Measurements from ENCODE around the gene PLXNA4. TPM values are rescaled to one million over a fixed set of nuclear protein-coding genes. Genes with fewer than 3 reads are reported as not detected.

PLXNA4 gene
- total RNA-seq, 2 donors from 2014 or later = 0.41 to 2.8 TPM

DNA sequence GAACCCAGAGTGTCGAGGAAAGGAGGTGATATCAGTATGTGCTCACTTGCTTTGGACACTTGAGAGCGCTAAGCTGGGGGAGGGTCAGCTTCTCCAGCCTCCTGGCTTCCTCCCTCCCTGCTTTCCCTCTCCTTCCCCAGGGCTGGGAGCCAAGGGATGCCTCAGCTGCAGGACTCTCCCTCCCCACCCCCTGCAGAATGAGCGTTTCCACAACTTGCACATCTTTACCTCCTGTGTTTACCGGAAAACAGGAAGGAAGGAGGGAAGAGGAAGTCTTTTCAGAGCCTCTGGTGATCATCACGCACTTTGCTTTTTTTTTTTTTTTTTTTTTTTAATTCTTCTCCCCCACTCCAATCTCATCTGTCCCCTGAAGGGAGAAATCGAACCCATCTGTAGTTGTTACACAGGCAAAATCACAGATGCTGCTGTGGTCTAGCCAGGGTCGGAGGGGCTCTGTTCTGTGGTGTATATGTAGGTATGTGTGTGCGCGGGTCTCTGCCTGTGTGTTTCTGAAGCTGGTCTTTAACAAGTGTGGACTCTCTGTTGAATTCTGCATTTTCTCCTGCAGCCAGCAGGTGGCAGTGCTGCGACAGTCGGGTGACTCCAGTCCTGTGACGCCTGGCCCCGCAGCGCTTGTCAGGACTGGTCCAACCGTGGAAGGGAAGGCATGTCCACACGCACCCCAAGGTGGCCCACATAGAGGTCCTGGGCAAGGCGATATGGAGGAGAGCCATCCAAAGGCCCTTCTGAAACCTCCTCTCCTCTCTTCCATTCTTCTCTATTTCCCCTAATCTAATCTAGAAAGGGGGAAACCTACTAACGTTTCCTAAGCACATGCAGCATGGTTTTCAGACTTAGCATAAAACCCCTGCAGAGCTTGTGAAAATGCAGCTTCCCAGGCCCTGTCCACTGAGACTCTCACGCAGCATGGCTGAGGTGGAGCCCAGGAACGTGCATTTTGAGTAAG is 257.6 kb downstream of the PLXNA4 start:
- WGBS = 10% methylated on average over 20 of the region's 20 CpGs
- peak; percentile 82 for DNase-seq (ENCODE audit: low spot score)
- no peaks in the 10 kb centered on the region for H3K36me3 ChIP-seq
- TF ChIP-seq, protein P1, sequence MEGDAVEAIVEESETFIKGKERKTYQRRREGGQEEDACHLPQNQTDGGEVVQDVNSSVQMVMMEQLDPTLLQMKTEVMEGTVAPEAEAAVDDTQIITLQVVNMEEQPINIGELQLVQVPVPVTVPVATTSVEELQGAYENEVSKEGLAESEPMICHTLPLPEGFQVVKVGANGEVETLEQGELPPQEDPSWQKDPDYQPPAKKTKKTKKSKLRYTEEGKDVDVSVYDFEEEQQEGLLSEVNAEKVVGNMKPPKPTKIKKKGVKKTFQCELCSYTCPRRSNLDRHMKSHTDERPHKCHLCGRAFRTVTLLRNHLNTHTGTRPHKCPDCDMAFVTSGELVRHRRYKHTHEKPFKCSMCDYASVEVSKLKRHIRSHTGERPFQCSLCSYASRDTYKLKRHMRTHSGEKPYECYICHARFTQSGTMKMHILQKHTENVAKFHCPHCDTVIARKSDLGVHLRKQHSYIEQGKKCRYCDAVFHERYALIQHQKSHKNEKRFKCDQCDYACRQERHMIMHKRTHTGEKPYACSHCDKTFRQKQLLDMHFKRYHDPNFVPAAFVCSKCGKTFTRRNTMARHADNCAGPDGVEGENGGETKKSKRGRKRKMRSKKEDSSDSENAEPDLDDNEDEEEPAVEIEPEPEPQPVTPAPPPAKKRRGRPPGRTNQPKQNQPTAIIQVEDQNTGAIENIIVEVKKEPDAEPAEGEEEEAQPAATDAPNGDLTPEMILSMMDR (IDR thresholded peaks at IDR 0.05) = peak; percentile 88 to 90 (median 90)
- no peak for TF ChIP-seq POLR2A (IDR thresholded peaks at IDR 0.05)
- no peak for TF ChIP-seq POLR2AphosphoS5 (IDR thresholded peaks at IDR 0.05)
- no peaks in the 10 kb centered on the region for H3K27me3 ChIP-seq (replicated peaks; ENCODE audit: insufficient read depth)
- no peak overlapping the region for H3K27ac ChIP-seq
- peaks cover 3% of the 10 kb centered on the region for H3K4me1 ChIP-seq (replicated peaks)
- no peaks in the 10 kb centered on the region for H3K9me3 ChIP-seq
- no peak overlapping the region for H3K4me3 ChIP-seq
- intact Hi-C loops (cut with DNase I) = loop anchor here (1.0 to 10.0 kb wide), 3 partner anchors 104 to 1116 kb away; no protein-coding TSS in a partner anchor

DNA sequence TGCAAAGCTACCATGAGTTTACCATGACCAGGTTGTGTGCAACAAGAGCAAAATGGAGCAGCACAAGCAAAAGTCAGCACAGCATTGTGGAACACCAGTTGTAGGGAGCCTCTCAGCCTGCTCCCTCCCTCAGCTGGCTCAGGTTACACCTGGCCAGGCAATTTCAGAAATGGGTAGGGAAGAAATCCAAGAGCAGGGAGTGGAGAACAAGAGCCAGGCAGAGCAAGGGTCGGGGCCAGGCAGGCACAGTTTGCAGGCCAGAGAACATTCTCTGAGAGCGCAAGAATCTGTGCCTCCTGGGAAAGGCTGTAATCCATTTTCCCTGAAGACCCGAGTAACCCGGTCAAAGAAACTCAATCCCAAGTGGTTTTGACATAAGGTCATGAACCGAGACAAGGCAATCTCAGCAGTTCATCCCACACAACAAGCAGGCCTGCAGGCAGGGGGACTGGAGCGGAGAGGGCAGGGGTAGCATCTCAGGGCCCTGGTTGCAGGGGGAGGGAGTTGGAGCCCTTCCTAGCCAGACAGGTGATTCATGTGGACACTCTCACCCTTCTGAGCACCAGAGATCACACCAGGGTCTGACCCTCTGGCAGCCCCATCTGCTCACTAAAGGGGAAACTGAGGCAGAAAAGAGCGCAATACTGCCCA is 258.4 kb downstream of the PLXNA4 start:
- no peak for TF ChIP-seq POLR2AphosphoS5 (IDR thresholded peaks at IDR 0.05)
- TF ChIP-seq, protein P1 (IDR thresholded peaks at IDR 0.05) = no peak
- no peak for TF ChIP-seq POLR2A (IDR thresholded peaks at IDR 0.05)
- H3K27me3 ChIP-seq (replicated peaks; ENCODE audit: insufficient read depth) = no peaks in the 10 kb centered on the region
- no peak overlapping the region for H3K4me3 ChIP-seq
- H3K27ac ChIP-seq = no peak overlapping the region
- peaks cover 3% of the 10 kb centered on the region for H3K4me1 ChIP-seq (replicated peaks)
- no peaks in the 10 kb centered on the region for H3K36me3 ChIP-seq
- no peak for DNase-seq (ENCODE audit: low spot score)
- intact Hi-C loops (cut with DNase I) = loop anchor here (5.0 to 10.0 kb wide), 2 partner anchors 104 to 1117 kb away; no protein-coding TSS in a partner anchor
- no peaks in the 10 kb centered on the region for H3K9me3 ChIP-seq
- 70% methylated on average over 7 of the region's 7 CpGs for WGBS

DNA sequence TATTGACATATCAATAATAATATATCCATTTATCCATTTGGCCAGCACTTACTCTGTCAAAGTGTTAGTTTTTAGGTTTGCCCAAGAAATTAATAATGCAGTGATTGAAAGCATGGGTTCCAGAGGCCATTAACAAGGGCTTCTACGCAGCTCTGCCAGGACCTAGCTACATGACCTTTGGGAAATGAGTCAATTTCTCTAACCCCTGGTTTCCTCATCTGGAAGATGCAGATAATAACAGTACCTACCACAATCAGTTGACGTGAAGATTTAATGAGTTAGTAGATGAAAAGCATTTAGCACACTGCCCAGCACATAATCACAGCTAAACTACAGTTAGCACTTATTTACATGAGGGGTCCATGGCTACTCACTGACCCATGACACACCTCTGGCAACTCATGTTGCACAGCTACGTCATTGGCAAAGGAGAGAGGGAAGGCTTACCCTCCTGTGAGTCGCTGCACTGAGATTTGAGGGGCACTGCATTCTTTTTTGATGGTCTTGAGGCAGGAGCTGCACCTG is 263.7 kb downstream of the PLXNA4 start:
- 83% methylated on average over 4 of the region's 4 CpGs for WGBS
- Histone ChIP-seq H3K4me3 (no peak overlapping the region), H3K27me3 (replicated peaks; ENCODE audit: insufficient read depth) (no peaks in the 10 kb centered on the region), H3K27ac (no peak overlapping the region), H3K4me1 (replicated peaks) (no peaks in the 10 kb centered on the region), H3K36me3 (no peaks in the 10 kb centered on the region), H3K9me3 (no peaks in the 10 kb centered on the region)
- no peak for DNase-seq (ENCODE audit: low spot score)
- TF ChIP-seq, protein P1 (IDR thresholded peaks at IDR 0.05) = no peak
- TF ChIP-seq POLR2A (IDR thresholded peaks at IDR 0.05) = no peak
- TF ChIP-seq POLR2AphosphoS5 (IDR thresholded peaks at IDR 0.05) = no peak
- intact Hi-C loops (cut with DNase I) = loop anchor here (10.0 kb wide), 1 partner anchor 1122 kb away; no protein-coding TSS in a partner anchor

DNA sequence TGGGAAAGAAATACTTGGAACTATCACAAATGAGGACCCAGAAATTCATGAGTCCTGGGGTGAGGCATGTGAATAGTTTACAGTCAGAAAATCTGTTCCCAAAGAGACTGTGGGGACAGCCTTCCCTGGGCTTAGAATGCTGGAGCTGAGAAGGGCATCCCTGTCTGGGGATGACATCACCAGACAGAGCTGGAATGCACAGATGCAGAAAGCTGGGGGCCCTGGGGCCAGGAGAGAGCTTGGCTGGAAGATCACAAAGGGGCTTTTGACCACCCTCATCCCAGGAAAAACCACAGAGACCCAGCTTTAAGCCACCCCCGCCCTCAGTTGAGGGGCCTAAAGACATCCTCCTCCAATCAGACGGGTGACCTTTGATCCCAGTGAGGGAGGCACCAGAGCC is 264.5 kb downstream of the PLXNA4 start:
- intact Hi-C loops (cut with DNase I) = loop anchor here (10.0 kb wide), 1 partner anchor 1123 kb away; no protein-coding TSS in a partner anchor
- no peak for DNase-seq (ENCODE audit: low spot score)
- 77% methylated on average over 2 of the region's 2 CpGs for WGBS

More for the DNA sequence above, 264.5 kb downstream of the PLXNA4 start:
- no peak overlapping the region for H3K4me3 ChIP-seq
- H3K9me3 ChIP-seq = no peaks in the 10 kb centered on the region
- H3K36me3 ChIP-seq = no peaks in the 10 kb centered on the region
- H3K27ac ChIP-seq = no peak overlapping the region
- H3K27me3 ChIP-seq (replicated peaks; ENCODE audit: insufficient read depth) = no peaks in the 10 kb centered on the region
- TF ChIP-seq, protein P1 (IDR thresholded peaks at IDR 0.05) = no peak
- no peak for TF ChIP-seq POLR2AphosphoS5 (IDR thresholded peaks at IDR 0.05)
- TF ChIP-seq POLR2A (IDR thresholded peaks at IDR 0.05) = no peak
- no peaks in the 10 kb centered on the region for H3K4me1 ChIP-seq (replicated peaks)

All from prostate gland (tissue), 2 donors.